GM21390 (cell line): ENCODE results near the gene FMNL1.

Source experiments
- ATAC-seq: cut with Tn5 transposase; IDR thresholded peaks from one replicate; pipeline ENCODE4 v1.9.1; 2021; ENCODE audit not compliant: unreplicated experiment

The FMNL1 gene

GRCh38 chr17:45296833-45297124 lies 75.1 kb downstream of the FMNL1 start:
- no peak for ATAC-seq
